ACHN (cell line): Measurements from ENCODE around the gene ITPA.

Experiments
- DNase-seq: peaks from one replicate; pipeline ENCODE4 v3.0.0-alpha.2; 2015
- in situ Hi-C: cut with HindIII; loops from 2 replicates; pipeline ENCODE4 v1.10.0; 2017; ENCODE audit warnings: low sequenced_read_pairs, low pct_ligation_motif_present, low pct_unique_long_range_greater_than_20kb

The ITPA gene

GRCh38 chr20:3237011-3237957 is 28.0 kb downstream of the ITPA start:
- DNase-seq, result no peak

GRCh38 chr20:3237958-3238615 is 28.8 kb downstream of the ITPA start:
- DNase-seq, result no peak
- in situ Hi-C loops, result no loop called here

More at GRCh38 chr20:3237011-3237957, 28.0 kb downstream of the ITPA start:
- in situ Hi-C loops, result no loop called here

GRCh38 chr20:3238616-3239025 is 29.3 kb downstream of the ITPA start:
- peak; percentile 59 for DNase-seq
- in situ Hi-C loops, result no loop called here

GRCh38 chr20:3239026-3239866 is 29.9 kb downstream of the ITPA start, which contains the start of gene SLC4A11:
Gene SLC4A11, minus strand, starts transcription at chr20:3239190. Its CDS starts 53 bp downstream, at chr20:3239137.
- DNase-seq, result peak; percentile 75
- in situ Hi-C loops, result no loop called here

GRCh38 chr20:3239867-3240775 is 30.8 kb downstream of the ITPA start:
- DNase-seq, result no peak

GRCh38 chr20:3240776-3241363 is 31.6 kb downstream of the ITPA start:
- DNase-seq, result no peak
- in situ Hi-C loops, result no loop called here

More at GRCh38 chr20:3239867-3240775, 30.8 kb downstream of the ITPA start:
- in situ Hi-C loops, result no loop called here

- DNase-seq, result no peak
- in situ Hi-C loops, result no loop called here
Observed at GRCh38 chr20:3242172-3242692, 32.9 kb downstream of the ITPA start.

- no peak for DNase-seq
- in situ Hi-C loops, result no loop called here
Observed at GRCh38 chr20:3243718-3244358, 34.5 kb downstream of the ITPA start.

GRCh38 chr20:3244613-3245012 is 35.3 kb downstream of the ITPA start:
- no peak for DNase-seq
- in situ Hi-C loops, result no loop called here

GRCh38 chr20:3245156-3245555 is 35.9 kb downstream of the ITPA start:
- DNase-seq, result no peak
- in situ Hi-C loops, result no loop called here

- in situ Hi-C loops, result no loop called here
- DNase-seq, result no peak
Observed at GRCh38 chr20:3245711-3246110, 36.4 kb downstream of the ITPA start.

- DNase-seq, result no peak
- in situ Hi-C loops, result no loop called here
Observed at GRCh38 chr20:3246682-3247081, 37.4 kb downstream of the ITPA start.

- no peak for DNase-seq
- in situ Hi-C loops, result no loop called here
Observed at GRCh38 chr20:3247638-3248037, 38.3 kb downstream of the ITPA start.

- DNase-seq, result peak; percentile 35
- in situ Hi-C loops, result no loop called here
Observed at GRCh38 chr20:3248167-3248992, 39.1 kb downstream of the ITPA start.

- DNase-seq, result no peak
- in situ Hi-C loops, result no loop called here
Observed at GRCh38 chr20:3248993-3249347, 39.7 kb downstream of the ITPA start.

- in situ Hi-C loops, result no loop called here
- DNase-seq, result peak; percentile 21
Observed at GRCh38 chr20:3250091-3250504, 40.8 kb downstream of the ITPA start.
